Measurements from ENCODE around the gene WBP11. TPM values are rescaled to one million over a fixed set of nuclear protein-coding genes. Genes with fewer than 3 reads are reported as not detected.
"Not testable (repeated sequence)": the region's sequence is repeated elsewhere in the genome, so short reads cannot be mapped to it uniquely, and the experiment has no call there.

WBP11 gene
- total RNA-seq, 1 donor from 2014 or later, result 23.4 TPM

DNA sequence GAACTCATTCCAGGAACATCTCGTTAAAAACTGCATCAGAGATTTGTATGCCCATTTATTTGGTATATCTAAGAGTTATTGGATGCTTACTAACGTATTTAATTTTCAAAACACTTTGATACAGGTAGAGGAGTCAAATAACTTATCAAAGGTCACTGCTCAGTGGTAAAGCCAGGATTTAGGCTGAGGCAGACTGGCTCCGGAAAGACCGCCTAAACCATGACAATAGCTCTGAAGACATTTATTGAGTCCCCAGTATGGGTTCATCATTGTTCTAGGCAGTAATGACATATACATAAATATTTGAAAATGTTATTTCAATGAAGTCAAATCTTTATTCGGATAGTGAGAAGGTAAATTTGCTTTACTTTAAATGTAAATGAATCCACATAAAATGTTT is 30.3 kb downstream of the WBP11 start:
- DNase-seq (ENCODE audit: low read depth), result no peak

DNA sequence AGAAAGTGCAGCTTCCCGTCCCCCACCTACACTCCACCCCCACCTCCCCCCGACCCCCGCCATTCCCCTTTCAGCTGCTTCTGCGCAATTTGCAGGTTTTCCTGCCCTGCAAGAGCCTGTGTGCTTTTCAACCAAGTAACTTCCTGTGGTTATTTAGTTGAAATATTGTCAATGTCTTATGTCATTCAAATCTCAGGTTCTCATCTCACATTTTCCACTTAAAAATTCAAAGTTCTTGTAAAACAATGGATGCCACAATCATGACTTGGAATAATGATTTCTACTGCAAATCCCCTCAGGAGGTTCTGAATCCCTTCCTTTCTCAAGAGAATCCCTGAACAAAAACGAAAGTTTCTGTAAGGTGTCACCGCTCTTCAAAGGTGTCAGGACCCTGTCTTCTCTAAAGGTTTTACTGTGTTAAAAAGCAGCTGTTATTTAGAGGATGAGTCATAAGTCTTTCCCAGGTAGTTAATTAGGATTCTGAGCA is 31.6 kb downstream of the WBP11 start:
- peak; percentile 13 for DNase-seq (ENCODE audit: low read depth)

DNA sequence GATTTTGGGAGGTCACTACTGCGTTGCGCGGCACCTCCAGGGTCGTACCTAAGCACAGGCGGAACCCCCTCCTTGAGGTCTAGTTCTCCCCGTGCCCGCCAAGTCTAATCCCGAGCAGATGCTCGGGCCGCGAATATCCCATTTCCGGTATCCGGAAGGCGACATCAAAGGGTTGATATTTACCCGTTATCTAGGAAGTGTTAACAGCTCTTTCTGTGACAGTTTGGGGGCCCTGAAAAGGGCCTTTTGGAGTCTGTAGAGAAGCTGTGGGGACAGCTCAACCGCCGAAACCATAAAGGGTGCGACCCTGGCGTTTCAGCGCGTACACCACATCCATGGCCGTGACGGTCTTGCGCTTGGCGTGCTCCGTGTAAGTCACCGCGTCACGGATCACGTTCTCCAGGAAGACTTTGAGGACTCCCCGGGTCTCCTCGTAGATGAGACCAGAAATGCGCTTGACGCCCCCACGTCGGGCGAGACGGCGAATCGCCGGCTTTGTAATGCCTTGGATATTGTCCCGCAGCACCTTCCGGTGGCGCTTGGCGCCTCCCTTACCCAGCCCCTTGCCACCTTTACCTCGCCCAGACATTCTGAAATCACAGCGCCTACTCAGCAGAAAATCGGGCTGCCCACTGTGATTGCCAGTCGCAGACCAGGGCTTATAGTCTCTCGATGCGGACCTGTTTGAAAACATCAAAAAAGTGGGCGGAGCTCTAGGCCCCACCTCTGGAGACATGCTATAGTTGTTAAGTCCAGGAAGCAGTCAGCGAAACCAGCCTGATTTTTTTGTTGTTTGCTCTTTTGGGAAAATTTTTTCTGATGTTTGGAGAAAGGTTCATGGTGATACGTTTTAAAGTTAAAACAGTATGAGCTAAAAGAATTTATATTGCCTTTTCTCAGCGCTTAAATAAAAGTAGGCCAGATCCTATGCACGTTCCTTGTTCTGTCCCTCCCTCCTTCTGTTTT is 32.5 kb downstream of the WBP11 start:
- DNase-seq (ENCODE audit: low read depth), result peak; percentile 94

DNA sequence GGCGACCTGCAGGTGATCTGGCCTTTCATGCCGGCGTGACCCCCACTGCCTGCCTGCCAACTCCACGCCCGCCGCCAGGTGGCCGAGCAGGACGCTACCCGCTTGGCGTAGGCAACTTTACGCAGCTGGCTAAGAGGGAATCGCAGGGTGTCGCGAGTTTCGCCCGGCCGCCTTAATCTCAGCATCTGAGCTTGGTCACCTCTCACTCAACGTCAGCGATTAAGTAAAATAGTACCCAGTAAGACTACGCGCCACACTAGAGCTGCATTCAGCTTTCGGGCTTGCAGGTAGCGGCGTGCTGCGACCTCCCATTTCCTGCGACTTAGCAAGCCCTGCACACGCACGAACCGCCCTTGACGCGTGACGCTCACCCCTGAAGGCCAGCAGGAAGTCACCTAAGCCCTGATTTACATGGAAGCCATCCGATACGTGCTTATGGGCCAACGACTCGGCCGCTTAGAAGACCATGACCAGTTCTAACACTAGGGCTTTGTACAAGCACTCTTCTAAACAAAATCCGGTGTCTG is 33.2 kb downstream of the WBP11 start:
- peak; percentile 70 for DNase-seq (ENCODE audit: low read depth)

DNA sequence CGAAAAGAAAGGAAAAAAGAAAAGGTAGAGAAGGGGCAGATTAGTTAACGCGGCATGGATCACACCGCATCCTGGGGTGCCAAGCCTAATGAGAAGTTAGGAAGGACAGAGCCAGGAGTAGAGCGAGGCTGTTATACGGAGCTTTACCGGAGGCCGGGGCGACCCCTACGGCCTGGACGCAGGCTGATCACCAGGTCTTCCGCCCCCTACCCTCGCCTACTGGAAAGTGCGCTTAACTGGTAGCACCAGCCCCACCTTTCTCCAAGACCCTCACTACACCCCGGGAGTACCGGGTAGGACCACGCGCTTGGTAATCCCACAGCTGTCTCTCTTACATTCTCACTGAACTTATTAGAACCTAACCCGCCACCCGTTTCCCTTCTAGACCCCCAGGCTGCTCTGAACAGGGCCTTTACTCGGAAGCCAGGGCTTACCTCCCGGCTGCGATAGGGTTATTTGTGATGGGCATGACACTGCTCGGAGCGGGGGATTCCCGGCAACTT is 33.8 kb downstream of the WBP11 start:
- DNase-seq (ENCODE audit: low read depth), result no peak

DNA sequence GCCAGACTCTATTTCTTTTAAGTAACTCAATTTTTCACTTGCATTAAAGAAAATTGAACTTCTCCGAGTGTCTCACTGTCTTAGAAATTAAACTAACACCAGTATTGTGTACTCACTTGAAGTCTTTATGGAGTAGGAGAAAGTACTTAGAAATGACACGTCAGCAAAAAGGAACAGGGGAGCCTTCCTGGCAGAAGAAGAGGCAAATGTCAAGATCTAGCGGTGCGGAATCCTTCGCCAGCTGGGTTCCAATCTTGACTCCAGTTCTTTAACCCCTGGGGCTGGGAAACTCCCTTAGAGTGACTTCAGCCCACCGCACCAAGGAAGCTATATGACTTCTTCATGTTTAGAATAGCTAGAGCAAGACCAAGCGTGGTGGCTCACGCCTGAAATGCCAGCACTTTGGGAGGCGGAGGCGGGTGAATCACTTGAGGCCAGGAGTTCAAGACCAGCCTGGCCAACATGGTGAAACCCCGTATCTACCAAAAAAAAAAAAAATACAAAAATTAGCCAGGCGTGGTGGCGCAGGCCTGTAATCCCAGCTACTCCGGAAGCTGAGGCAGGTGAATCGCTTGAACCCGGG is 34.4 kb downstream of the WBP11 start:
- DNase-seq (ENCODE audit: low read depth), result peak; percentile 69

DNA sequence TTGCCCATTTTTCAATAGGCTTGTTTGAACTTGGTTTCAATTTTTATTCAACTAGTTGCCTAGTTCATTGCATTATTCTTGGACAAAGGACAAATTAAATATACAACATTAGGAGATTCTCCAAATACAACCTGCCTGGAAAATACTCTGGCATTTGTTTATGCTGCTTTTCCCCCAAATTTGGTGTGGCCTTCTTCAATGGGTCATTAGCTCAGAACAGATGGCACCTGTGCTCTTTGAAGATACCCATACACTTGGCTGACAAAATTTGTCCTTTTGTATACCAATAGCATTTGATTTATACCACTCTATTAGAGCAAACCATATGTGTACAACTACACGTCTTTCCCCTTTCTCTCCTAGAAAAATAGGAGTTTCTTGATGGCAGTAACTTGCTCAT is 35.7 kb downstream of the WBP11 start:
- DNase-seq (ENCODE audit: low read depth), result no peak

DNA sequence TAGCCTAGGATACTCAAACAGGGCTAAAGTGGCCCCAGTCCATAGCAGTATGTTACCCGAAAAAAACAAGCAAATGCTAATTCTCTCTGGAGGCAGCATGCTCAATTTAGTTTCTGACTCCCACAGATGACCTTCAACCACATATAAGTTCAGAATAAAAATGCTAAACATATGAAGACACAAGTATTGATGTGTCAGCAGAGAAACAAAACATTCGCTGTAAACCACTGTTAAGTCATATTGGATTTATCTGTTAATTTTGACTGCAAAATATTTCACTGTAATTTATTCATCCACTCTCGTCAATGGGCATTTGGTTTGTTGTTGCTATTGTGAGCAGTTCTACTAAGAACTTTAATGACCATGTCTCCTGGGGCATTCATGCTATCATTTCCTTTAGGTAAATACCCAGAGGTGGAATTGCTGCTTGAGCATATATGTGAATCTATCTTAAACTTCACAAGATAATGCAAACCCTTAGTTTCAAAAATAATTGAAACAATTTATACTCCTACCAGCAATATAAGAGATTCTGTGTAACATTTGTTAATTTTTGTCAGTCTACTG is 36.5 kb downstream of the WBP11 start:
- no peak for DNase-seq (ENCODE audit: low read depth)

DNA sequence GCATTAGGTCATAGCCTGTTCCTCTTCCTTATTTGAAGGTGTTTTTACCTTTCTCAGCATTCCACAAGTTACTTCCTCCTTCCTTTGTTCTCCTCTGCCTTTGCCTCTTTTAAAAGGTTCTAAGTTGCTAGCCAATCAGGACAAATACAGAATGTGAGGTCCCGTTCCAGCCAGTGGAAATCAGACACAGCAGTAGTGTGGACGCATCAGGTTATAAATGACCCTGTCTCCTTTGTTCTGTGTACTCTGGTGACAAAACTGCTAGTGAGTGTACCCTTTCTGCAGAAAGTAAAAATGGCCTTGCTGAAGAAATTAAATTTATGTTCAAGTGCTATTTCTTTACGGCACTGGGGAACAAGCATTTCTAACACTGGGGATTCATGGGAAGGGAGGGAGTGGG is 37.3 kb downstream of the WBP11 start:
- not testable (repeated sequence) for DNase-seq (ENCODE audit: low read depth)

DNA sequence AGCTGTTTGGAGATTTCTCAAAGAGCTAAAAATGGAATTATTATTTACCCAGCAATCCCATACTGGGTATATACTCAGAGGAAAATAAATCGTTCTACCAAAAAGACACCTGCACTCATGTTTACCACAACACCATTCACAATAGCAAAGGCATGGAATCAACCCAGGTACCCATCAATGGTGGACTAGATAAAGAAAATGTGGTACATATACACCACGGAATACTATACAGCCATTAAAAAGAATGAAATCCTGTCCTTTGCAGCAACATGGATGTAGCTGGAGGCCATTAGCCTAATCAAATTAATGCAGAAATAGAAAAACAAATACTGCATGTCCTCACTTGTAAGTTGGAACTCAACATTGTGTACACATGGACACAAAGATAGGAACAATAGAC is 37.9 kb downstream of the WBP11 start:
- no peak for DNase-seq (ENCODE audit: low read depth)

DNA sequence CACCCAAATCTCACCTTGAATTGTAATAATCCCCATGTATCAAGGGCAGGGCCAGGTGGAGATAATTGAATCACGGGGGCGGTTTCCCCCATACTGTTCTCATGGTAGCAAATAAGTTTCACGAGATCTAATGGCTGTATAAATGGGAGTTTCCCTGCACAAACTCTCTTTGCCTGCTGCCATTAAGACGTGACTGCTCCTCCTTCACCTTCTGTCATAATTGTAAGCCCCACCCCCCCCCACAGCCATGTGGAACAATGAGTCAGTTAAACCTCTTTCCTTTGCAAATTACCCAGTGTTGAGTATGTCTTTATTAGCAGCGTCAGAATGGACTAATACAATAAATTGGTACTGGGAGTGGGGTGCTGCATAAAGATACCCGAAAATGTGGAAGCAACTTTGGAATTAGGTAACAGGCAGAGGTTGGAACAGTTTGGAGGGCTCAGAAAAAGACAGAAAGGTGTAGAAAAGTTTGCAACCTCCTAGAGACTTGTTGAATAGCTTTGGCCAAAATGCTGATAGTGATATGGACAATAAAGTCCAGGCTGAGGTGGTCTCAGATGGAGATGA is 43.5 kb downstream of the WBP11 start:
- not testable (repeated sequence) for DNase-seq (ENCODE audit: low read depth)

DNA sequence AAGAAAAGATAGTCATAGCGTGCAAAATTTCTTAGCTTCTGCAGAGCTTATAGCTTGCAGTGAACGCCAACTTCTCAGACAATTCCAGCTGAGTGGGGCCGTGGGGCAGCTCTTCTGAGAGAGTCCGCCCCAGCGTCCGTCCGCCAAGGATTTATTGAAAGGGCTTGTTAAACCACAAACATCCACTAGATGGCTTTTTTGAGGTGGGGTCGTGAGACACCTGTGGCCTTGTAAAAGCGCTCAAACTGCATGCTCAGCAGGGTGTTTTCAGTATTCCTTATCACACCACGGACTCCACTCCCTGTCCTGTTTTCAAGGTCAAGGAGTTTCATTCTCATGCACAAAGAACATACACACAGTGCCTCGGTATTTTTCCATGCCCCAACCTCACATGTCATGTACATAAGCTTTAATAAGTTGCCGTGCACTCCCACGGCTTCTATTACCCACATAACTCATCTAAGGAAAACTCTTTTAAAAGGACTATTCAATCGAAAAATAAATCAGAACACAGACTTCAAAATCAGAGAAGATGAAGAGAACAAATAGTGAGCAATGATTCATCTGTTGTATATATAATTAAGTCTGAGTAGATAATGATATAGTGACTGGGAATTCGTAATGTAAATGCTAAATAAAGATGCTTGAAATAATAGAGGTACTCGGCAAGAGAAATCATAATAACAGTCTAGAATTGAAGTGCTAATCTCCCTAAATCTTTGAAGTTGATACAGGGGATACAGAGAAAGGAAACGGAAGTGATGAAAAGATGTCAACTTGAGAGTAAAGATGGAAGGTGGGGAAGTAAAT is 46.7 kb downstream of the WBP11 start:
- DNase-seq (ENCODE audit: low read depth), result no peak

DNA sequence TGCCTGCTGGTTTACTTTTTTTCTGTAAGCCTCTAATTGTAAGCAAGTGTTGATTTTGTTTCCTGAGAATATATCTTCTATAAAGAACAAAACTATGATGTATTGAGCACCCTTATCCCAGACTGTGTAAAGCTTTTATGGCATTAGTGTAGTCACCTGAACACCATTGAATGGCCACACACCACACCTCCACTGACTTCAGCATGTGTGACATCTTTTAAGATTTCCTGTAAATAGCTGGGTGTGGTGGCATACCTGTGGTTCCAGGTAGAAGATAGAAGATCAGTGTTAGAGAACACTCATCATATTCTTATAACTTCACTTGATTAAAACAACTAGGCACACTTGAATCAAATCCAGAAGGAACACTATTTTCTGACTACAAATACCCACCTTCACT is 51.3 kb downstream of the WBP11 start:
- DNase-seq (ENCODE audit: low read depth), result no peak

DNA sequence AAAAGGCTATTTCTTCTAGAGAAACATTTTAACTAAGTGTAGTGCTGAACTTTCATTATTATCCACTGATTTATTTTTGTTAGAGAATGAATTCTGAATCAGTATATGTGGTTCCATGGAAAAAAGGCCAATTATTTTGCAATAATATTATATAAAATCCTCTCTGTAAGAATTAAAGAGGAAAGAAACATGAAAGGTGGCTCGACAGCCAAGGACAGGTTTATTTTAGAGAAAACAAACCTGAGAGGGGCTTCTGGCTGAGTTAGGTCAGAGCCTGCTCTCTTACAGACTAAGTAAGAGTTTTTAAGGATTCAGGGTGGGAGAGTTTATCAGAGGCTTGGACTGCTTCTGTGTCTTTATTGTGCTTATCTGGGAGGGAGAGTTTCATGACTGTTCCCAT is 60.2 kb downstream of the WBP11 start:
- no peak for DNase-seq (ENCODE audit: low read depth)

DNA sequence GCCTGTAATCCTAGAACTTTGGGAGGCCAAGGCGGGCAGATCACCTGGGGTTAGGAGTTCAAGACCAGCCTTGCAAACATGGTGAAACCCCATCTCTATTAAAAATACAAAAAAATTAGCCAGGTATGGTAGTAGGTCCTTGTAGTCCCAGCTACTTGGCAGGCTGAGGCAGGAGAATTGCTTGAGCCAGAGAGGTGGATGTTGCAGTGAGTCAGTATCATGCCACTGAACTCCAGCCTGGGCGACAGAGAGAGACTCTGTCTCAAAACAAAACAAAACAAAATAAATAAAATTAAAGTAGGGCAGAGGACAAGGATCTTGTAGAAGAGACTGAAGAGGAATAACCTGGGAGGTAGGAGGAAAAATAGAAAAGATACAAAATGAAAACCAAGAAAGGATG is 61.3 kb downstream of the WBP11 start:
- no peak for DNase-seq (ENCODE audit: low read depth)

DNA sequence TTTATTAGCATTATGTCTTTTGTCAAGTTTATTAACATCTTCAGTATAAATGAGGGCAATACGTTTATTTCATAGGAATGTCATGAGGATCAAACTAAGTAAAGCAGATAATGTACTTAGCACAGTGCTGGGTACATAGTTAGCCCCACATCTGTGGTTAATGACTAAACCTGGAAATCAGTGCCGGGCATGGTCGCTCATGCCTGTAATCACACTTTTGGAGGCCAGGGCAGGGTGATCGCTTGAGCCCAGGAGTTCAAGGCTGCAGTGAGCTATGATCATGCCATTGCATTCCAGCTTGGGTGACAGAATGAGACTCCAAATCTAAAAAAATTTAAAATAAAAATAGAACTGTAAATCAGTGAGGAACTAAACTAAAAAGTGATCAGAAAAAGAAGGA is 62.1 kb downstream of the WBP11 start:
- DNase-seq (ENCODE audit: low read depth), result peak; percentile 39

DNA sequence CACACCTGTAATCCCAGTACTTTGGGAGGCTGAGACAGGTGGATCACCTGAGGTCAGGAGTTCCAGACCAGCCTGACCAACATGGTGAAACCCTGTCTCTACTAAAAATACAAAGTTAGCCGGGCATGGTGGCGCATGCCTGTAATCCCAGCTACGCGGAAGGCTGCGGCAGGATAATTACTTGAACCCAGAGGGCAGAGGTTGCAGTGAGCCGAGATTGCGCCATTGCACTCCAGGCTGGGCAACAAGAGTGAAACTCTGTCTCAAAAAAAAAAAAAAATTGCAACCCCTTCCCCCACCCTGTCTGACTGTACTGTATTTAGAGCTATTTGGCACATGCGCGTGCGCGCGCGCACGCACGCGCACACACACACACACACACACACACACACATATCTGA is 66.8 kb downstream of the WBP11 start:
- not testable (repeated sequence) for DNase-seq (ENCODE audit: low read depth)
